SK-N-SH (cell line): Measurements from ENCODE around the gene TNK2.

ENCODE experiments used
- CTCF ChIP-seq: fragments of 200-600 bp; sonication (generic); IDR thresholded peaks from 2 replicates; pipeline ENCODE4 v1.6.1; 2017; ENCODE audit warnings: antibody characterized with exemption, mild to moderate bottlenecking, moderate library complexity
- REST ChIP-seq: IDR thresholded peaks from 2 replicates; pipeline ENCODE4 v1.6.1; 2012; ENCODE audit warnings: mild to moderate bottlenecking, low read depth, low read length, moderate library complexity
- RXRA ChIP-seq: IDR thresholded peaks from 2 replicates; pipeline ENCODE4 v1.4.0; 2012; ENCODE audit warnings: low read depth, mild to moderate bottlenecking, borderline replicate concordance
- SIN3A ChIP-seq: IDR thresholded peaks from 2 replicates; pipeline ENCODE4 v1.6.1; 2012; ENCODE audit warnings: low read depth, mild to moderate bottlenecking, low read length, moderate library complexity, borderline replicate concordance
- TAF1 ChIP-seq: IDR thresholded peaks from 2 replicates; pipeline ENCODE4 v1.6.1; 2012; ENCODE audit warnings: low read depth, mild to moderate bottlenecking, low read length, moderate library complexity, borderline replicate concordance
- TCF12 ChIP-seq: IDR thresholded peaks from 2 replicates; pipeline ENCODE4 v1.4.0; 2012

- no peak for TF ChIP-seq TCF12
- no peak for TF ChIP-seq TAF1
- no peak for TF ChIP-seq SIN3A
- TF ChIP-seq RXRA, result no peak
- TF ChIP-seq CTCF, result no peak
- no peak for TF ChIP-seq REST
These were observed 32.7 kb downstream of the TNK2 start for GRCh38 chr3:195875482-195876236.
